Mononuclear cell (primary cell): ENCODE data around the gene BAX. TPM values are rescaled to one million over a fixed set of nuclear protein-coding genes. Genes with fewer than 3 reads are reported as not detected.

Source experiments
- H3K27me3 ChIP-seq: 2 replicates; pipeline ENCODE4 v1.6.0; 2011; ENCODE audit warnings: low read length, control low read depth; ENCODE audit not compliant: insufficient read depth
- H3K4me1 ChIP-seq: 2 replicates; pipeline ENCODE4 v1.5.1; 2011; ENCODE audit warnings: mild to moderate bottlenecking, low read length, control low read depth; ENCODE audit not compliant: insufficient read depth
- H3K4me3 ChIP-seq: 2 replicates; pipeline ENCODE4 v1.5.1; 2011; ENCODE audit warnings: mild to moderate bottlenecking, low read length, moderate library complexity
- H3K9me3 ChIP-seq: 2 replicates; pipeline ENCODE4 v1.5.1; 2011; ENCODE audit warnings: low read depth, mild to moderate bottlenecking, control low read depth, low read length
- total RNA-seq: library from RNA; depleted of rRNA; stranded (reverse); fragments of >200 nt; gene quantifications from one replicate; pipeline ENCODE4 v1.2.3, GENCODE V29; 2012

BAX gene
- total RNA-seq, 1 donor: 26.6 TPM

GRCh38 chr19:48994035-48994386, 39.3 kb downstream of the BAX start:
- Histone ChIP-seq H3K4me1 (peaks cover 32% of the 10 kb centered on the region), H3K27me3 (no peaks in the 10 kb centered on the region), H3K9me3 (no peaks in the 10 kb centered on the region), H3K4me3 (peak overlapping the region; percentile 90)

GRCh38 chr19:48997972-48998371, 43.3 kb downstream of the BAX start:
- Histone ChIP-seq H3K27me3 (no peaks in the 10 kb centered on the region), H3K9me3 (no peaks in the 10 kb centered on the region), H3K4me1 (peaks cover 13% of the 10 kb centered on the region), H3K4me3 (no peak overlapping the region)

GRCh38 chr19:48999481-49000325, 45.0 kb downstream of the BAX start:
- Histone ChIP-seq H3K4me3 (no peak overlapping the region), H3K4me1 (peaks cover 5% of the 10 kb centered on the region), H3K9me3 (no peaks in the 10 kb centered on the region), H3K27me3 (no peaks in the 10 kb centered on the region)

GRCh38 chr19:49004133-49004532, 49.5 kb downstream of the BAX start:
- H3K27me3 ChIP-seq: no peaks in the 10 kb centered on the region
- H3K4me1 ChIP-seq: no peaks in the 10 kb centered on the region
- H3K9me3 ChIP-seq: no peaks in the 10 kb centered on the region
- no peak overlapping the region for H3K4me3 ChIP-seq

GRCh38 chr19:49004964-49005614, 50.4 kb downstream of the BAX start:
- Histone ChIP-seq H3K4me3 (no peak overlapping the region), H3K27me3 (no peaks in the 10 kb centered on the region), H3K4me1 (no peaks in the 10 kb centered on the region), H3K9me3 (no peaks in the 10 kb centered on the region)

GRCh38 chr19:49006905-49007304, 52.2 kb downstream of the BAX start:
- H3K27me3 ChIP-seq: no peaks in the 10 kb centered on the region
- no peaks in the 10 kb centered on the region for H3K9me3 ChIP-seq
- H3K4me1 ChIP-seq: no peaks in the 10 kb centered on the region
- H3K4me3 ChIP-seq: no peak overlapping the region

GRCh38 chr19:49009828-49010227, 55.2 kb downstream of the BAX start:
- Histone ChIP-seq H3K4me3 (no peak overlapping the region), H3K27me3 (no peaks in the 10 kb centered on the region), H3K9me3 (no peaks in the 10 kb centered on the region), H3K4me1 (no peaks in the 10 kb centered on the region)

GRCh38 chr19:49010453-49010852, 55.8 kb downstream of the BAX start:
- H3K27me3 ChIP-seq: no peaks in the 10 kb centered on the region
- no peaks in the 10 kb centered on the region for H3K9me3 ChIP-seq
- H3K4me1 ChIP-seq: no peaks in the 10 kb centered on the region
- H3K4me3 ChIP-seq: no peak overlapping the region

GRCh38 chr19:49011194-49011593, 56.5 kb downstream of the BAX start:
- H3K4me1 ChIP-seq: no peaks in the 10 kb centered on the region
- H3K4me3 ChIP-seq: no peak overlapping the region
- H3K27me3 ChIP-seq: no peaks in the 10 kb centered on the region
- H3K9me3 ChIP-seq: no peaks in the 10 kb centered on the region

Other genes starting within 250 kb of the BAX start
- gene MAMSTR, start 235.2 kb upstream of the BAX start, total RNA-seq: 0.10 TPM
- gene RASIP1, start 214.3 kb upstream of the BAX start, total RNA-seq: 0.10 TPM
- gene IZUMO1, start 208.0 kb upstream of the BAX start, total RNA-seq: not detected
- not detected for gene FUT1, start 202.2 kb upstream of the BAX start, total RNA-seq
- gene FGF21, start 199.4 kb upstream of the BAX start, total RNA-seq: not detected
- gene BCAT2, start 143.8 kb upstream of the BAX start, total RNA-seq: 3.9 TPM
- 0.42 TPM for gene HSD17B14, start 118.4 kb upstream of the BAX start, total RNA-seq
- gene PLEKHA4, start 86.3 kb upstream of the BAX start, total RNA-seq: 1.3 TPM
- 644 TPM for gene PPP1R15A, start 82.5 kb upstream of the BAX start, total RNA-seq
- gene TULP2, start 56.1 kb upstream of the BAX start, total RNA-seq: 0.31 TPM
- gene NUCB1, start 54.6 kb upstream of the BAX start, total RNA-seq: 166 TPM
- gene DHDH, start 21.2 kb upstream of the BAX start, total RNA-seq: 0.21 TPM
- gene FTL, start 10.4 kb downstream of the BAX start, total RNA-seq: 2,689 TPM
- 10.0 TPM for gene GYS1, start 38.4 kb downstream of the BAX start, total RNA-seq
- gene RUVBL2, start 39.0 kb downstream of the BAX start, total RNA-seq: 19.9 TPM
- gene LHB, start 62.2 kb downstream of the BAX start, total RNA-seq: not detected
- not detected for gene CGB3, start 69.5 kb downstream of the BAX start, total RNA-seq
- not detected for gene CGB2, start 77.0 kb downstream of the BAX start, total RNA-seq
- gene CGB1, start 82.0 kb downstream of the BAX start, total RNA-seq: not detected
- gene CGB5, start 89.0 kb downstream of the BAX start, total RNA-seq: not detected
- gene CGB8, start 94.2 kb downstream of the BAX start, total RNA-seq: not detected
- gene CGB7, start 102.9 kb downstream of the BAX start, total RNA-seq: not detected
- gene NTF4, start 109.9 kb downstream of the BAX start, total RNA-seq: not detected
- gene KCNA7, start 117.8 kb downstream of the BAX start, total RNA-seq: under 0.01 TPM
- 136 TPM for gene SNRNP70, start 130.6 kb downstream of the BAX start, total RNA-seq
- 2.5 TPM for gene LIN7B, start 159.5 kb downstream of the BAX start, total RNA-seq
- 3.5 TPM for gene C19orf73, start 164.3 kb downstream of the BAX start, total RNA-seq
- 1.2 TPM for gene PPFIA3, start 164.7 kb downstream of the BAX start, total RNA-seq
- not detected for gene HRC, start 200.5 kb downstream of the BAX start, total RNA-seq
- 1.5 TPM for gene TRPM4, start 202.9 kb downstream of the BAX start, total RNA-seq